HepG2 (cell line): ENCODE data around the gene TMEM217. TPM values are rescaled to one million over a fixed set of nuclear protein-coding genes. Genes with fewer than 3 reads are reported as not detected.

ENCODE experiments used
- DMAP1 ChIP-seq: IDR thresholded peaks from 2 replicates; pipeline ENCODE4 v1.6.1; 2016
- DNMT3B ChIP-seq: conservative IDR thresholded peaks from 2 replicates; pipeline ENCODE4 v1.6.1; 2016; ENCODE audit warnings: missing biosample characterization, control low read depth
- MAFG ChIP-seq: sonication (generic); formaldehyde crosslinking; IDR thresholded peaks from 2 replicates; pipeline ENCODE4 v1.5.1; 2020; ENCODE audit warnings: mild to moderate bottlenecking, missing genetic modification reagents
- NPAS2 ChIP-seq: sonication (generic); formaldehyde crosslinking; IDR thresholded peaks from 2 replicates; pipeline ENCODE4 v1.8.0; 2022; ENCODE audit warnings: mild to moderate bottlenecking, missing genetic modification reagents, borderline replicate concordance
- PCBP1 ChIP-seq: fragments of 200-400 bp; formaldehyde crosslinking; IDR thresholded peaks from 2 replicates; pipeline ENCODE4 v1.6.1; 2017; ENCODE audit warnings: mild to moderate bottlenecking, low read depth, low read length, borderline replicate concordance
- POGZ ChIP-seq: sonication (generic); formaldehyde crosslinking; IDR thresholded peaks from 2 replicates; pipeline ENCODE4 v1.4.0; 2020; ENCODE audit warnings: mild to moderate bottlenecking, missing genetic modification reagents
- SKI ChIP-seq: fragments of 450-650 bp; IDR thresholded peaks from one replicate; pipeline ENCODE4 v1.6.1; 2018; ENCODE audit warnings: mild to moderate bottlenecking; ENCODE audit not compliant: partially characterized antibody
- ZNF224 ChIP-seq: sonication (generic); formaldehyde crosslinking; IDR thresholded peaks from 2 replicates; pipeline ENCODE4 v1.5.0; 2020; ENCODE audit warnings: mild to moderate bottlenecking, missing genetic modification reagents
- ZNF282 ChIP-seq: fragments of 450-650 bp; IDR thresholded peaks from 2 replicates; pipeline ENCODE4 v1.6.1; 2018; ENCODE audit not compliant: partially characterized antibody
- ZNF296 ChIP-seq: sonication (generic); formaldehyde crosslinking; conservative IDR thresholded peaks from 2 replicates; pipeline ENCODE4 v1.5.0; 2020; ENCODE audit warnings: mild to moderate bottlenecking, missing genetic modification reagents
- ZNF30 ChIP-seq: sonication (generic); formaldehyde crosslinking; IDR thresholded peaks from 2 replicates; pipeline ENCODE4 v1.5.0; 2020; ENCODE audit warnings: mild to moderate bottlenecking, missing genetic modification reagents
- polyA plus RNA-seq, 8 experiments: library from polyadenylated mRNA; depleted of rRNA in 3 of 8; stranded (reverse) in 7 of 8; unstranded in 1 of 8; fragments of >200 nt; fragmentation: Illumina TruSeq in 4 of 8; extraction: Trizol in 4 of 8; gene quantifications; 2 replicates each; pipeline versions ENCODE4 v1.2.1 to v1.2.3, GENCODE V29; 2011 to 2016; ENCODE audit warnings: low read depth in 4 of 8, missing spikeins in 1 of 8, mixed read lengths in 1 of 8; ENCODE audit not compliant: insufficient read depth in 1 of 8
- total RNA-seq, 5 experiments: library from RNA; depleted of rRNA; stranded (reverse); fragments of >200 nt; fragmentation: Illumina TruSeq; extraction: Trizol; gene quantifications; 2 replicates each; pipeline ENCODE4 v1.2.3, GENCODE V29; 2016; ENCODE audit warnings: low read depth in 1 of 5
- TF ChIP-seq, protein P1 (sequence below): sonication (generic); formaldehyde crosslinking; IDR thresholded peaks from 2 replicates; pipeline ENCODE4 v1.4.0; 2020; ENCODE audit warnings: mild to moderate bottlenecking, missing genetic modification reagents
- TF ChIP-seq, protein P2 (sequence below): sonication (generic); formaldehyde crosslinking; IDR thresholded peaks from 2 replicates; pipeline ENCODE4 v1.4.0; 2020; ENCODE audit warnings: missing genetic modification reagents, borderline replicate concordance
- TF ChIP-seq, protein P3 (sequence below): fragments of 450-650 bp; IDR thresholded peaks from 2 replicates; pipeline ENCODE4 v1.6.1; 2016
- TF ChIP-seq, protein P4 (sequence below): sonication (generic); formaldehyde crosslinking; IDR thresholded peaks from 2 replicates; pipeline ENCODE4 v1.4.0; 2020; ENCODE audit warnings: missing genetic modification reagents, mild to moderate bottlenecking, borderline replicate concordance
- TF ChIP-seq, protein P5 (sequence below): sonication (generic); formaldehyde crosslinking; IDR thresholded peaks from 2 replicates; pipeline ENCODE4 v1.4.0; 2020; ENCODE audit warnings: missing genetic modification reagents, borderline replicate concordance
- TF ChIP-seq, protein P6 (sequence below): sonication (generic); formaldehyde crosslinking; IDR thresholded peaks from 2 replicates; pipeline ENCODE4 v1.5.1; 2020; ENCODE audit warnings: mild to moderate bottlenecking, missing genetic modification reagents, moderate library complexity

TMEM217 gene
- total and polyA plus RNA-seq, 2 of the 13 experiments (the other 11 are each of a cell fraction or from before 2014, with no cell fraction given), result 2.3 to 3.4 TPM

GRCh38 chr6:37171970-37172812 is 85.8 kb downstream of the TMEM217 start (continued):
- TF ChIP-seq, protein P1, sequence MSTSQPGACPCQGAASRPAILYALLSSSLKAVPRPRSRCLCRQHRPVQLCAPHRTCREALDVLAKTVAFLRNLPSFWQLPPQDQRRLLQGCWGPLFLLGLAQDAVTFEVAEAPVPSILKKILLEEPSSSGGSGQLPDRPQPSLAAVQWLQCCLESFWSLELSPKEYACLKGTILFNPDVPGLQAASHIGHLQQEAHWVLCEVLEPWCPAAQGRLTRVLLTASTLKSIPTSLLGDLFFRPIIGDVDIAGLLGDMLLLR (CRISPR knock-in tag), result no peak
- no peak for TF ChIP-seq ZNF296 (CRISPR knock-in tag)
- TF ChIP-seq, protein P2, sequence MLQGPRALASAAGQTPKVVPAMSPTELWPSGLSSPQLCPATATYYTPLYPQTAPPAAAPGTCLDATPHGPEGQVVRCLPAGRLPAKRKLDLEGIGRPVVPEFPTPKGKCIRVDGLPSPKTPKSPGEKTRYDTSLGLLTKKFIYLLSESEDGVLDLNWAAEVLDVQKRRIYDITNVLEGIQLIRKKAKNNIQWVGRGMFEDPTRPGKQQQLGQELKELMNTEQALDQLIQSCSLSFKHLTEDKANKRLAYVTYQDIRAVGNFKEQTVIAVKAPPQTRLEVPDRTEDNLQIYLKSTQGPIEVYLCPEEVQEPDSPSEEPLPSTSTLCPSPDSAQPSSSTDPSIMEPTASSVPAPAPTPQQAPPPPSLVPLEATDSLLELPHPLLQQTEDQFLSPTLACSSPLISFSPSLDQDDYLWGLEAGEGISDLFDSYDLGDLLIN (CRISPR knock-in tag), result no peak
- TF ChIP-seq ZNF30 (CRISPR knock-in tag), result no peak
- peak; percentile 48; the same call in 1 of the 2 replicates for TF ChIP-seq POGZ
- TF ChIP-seq PCBP1, result no peak
- TF ChIP-seq MAFG (CRISPR knock-in tag), result no peak
- no peak for TF ChIP-seq ZNF224 (CRISPR knock-in tag)
- TF ChIP-seq, protein P3, sequence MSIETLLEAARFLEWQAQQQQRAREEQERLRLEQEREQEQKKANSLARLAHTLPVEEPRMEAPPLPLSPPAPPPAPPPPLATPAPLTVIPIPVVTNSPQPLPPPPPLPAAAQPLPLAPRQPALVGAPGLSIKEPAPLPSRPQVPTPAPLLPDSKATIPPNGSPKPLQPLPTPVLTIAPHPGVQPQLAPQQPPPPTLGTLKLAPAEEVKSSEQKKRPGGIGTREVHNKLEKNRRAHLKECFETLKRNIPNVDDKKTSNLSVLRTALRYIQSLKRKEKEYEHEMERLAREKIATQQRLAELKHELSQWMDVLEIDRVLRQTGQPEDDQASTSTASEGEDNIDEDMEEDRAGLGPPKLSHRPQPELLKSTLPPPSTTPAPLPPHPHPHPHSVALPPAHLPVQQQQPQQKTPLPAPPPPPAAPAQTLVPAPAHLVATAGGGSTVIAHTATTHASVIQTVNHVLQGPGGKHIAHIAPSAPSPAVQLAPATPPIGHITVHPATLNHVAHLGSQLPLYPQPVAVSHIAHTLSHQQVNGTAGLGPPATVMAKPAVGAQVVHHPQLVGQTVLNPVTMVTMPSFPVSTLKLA, result peak; percentile 97
- peak; percentile 77 for TF ChIP-seq SKI
- no peak; the same call in none of the 2 replicates for TF ChIP-seq DMAP1 (CRISPR knock-in tag)
- no peak for TF ChIP-seq DNMT3B
- TF ChIP-seq, protein P4, sequence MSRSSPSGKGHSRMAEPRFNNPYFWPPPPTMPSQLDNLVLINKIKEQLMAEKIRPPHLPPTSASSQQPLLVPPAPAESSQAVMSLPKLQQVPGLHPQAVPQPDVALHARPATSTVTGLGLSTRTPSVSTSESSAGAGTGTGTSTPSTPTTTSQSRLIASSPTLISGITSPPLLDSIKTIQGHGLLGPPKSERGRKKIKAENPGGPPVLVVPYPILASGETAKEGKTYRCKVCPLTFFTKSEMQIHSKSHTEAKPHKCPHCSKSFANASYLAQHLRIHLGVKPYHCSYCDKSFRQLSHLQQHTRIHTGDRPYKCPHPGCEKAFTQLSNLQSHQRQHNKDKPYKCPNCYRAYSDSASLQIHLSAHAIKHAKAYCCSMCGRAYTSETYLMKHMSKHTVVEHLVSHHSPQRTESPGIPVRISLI (CRISPR knock-in tag), result peak; percentile 92
- TF ChIP-seq, protein P5, sequence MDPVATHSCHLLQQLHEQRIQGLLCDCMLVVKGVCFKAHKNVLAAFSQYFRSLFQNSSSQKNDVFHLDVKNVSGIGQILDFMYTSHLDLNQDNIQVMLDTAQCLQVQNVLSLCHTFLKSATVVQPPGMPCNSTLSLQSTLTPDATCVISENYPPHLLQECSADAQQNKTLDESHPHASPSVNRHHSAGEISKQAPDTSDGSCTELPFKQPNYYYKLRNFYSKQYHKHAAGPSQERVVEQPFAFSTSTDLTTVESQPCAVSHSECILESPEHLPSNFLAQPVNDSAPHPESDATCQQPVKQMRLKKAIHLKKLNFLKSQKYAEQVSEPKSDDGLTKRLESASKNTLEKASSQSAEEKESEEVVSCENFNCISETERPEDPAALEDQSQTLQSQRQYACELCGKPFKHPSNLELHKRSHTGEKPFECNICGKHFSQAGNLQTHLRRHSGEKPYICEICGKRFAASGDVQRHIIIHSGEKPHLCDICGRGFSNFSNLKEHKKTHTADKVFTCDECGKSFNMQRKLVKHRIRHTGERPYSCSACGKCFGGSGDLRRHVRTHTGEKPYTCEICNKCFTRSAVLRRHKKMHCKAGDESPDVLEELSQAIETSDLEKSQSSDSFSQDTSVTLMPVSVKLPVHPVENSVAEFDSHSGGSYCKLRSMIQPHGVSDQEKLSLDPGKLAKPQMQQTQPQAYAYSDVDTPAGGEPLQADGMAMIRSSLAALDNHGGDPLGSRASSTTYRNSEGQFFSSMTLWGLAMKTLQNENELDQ, result no peak
- no peak for TF ChIP-seq NPAS2
- TF ChIP-seq ZNF282, result no peak
- TF ChIP-seq, protein P6, sequence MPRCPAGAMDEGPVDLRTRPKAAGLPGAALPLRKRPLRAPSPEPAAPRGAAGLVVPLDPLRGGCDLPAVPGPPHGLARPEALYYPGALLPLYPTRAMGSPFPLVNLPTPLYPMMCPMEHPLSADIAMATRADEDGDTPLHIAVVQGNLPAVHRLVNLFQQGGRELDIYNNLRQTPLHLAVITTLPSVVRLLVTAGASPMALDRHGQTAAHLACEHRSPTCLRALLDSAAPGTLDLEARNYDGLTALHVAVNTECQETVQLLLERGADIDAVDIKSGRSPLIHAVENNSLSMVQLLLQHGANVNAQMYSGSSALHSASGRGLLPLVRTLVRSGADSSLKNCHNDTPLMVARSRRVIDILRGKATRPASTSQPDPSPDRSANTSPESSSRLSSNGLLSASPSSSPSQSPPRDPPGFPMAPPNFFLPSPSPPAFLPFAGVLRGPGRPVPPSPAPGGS, result peak; percentile 34; the same call in 1 of the 2 replicates
